HG03066 (cell line): Measurements from ENCODE around the gene CCDC178.
"Not testable (repeated sequence)": the region's sequence is repeated elsewhere in the genome, so short reads cannot be mapped to it uniquely, and the experiment has no call there.

Source experiments
- ATAC-seq: cut with Tn5 transposase; IDR thresholded peaks from one replicate; pipeline ENCODE4 v1.9.1; 2021; ENCODE audit warnings: low read depth; ENCODE audit not compliant: unreplicated experiment

Gene CCDC178

DNA sequence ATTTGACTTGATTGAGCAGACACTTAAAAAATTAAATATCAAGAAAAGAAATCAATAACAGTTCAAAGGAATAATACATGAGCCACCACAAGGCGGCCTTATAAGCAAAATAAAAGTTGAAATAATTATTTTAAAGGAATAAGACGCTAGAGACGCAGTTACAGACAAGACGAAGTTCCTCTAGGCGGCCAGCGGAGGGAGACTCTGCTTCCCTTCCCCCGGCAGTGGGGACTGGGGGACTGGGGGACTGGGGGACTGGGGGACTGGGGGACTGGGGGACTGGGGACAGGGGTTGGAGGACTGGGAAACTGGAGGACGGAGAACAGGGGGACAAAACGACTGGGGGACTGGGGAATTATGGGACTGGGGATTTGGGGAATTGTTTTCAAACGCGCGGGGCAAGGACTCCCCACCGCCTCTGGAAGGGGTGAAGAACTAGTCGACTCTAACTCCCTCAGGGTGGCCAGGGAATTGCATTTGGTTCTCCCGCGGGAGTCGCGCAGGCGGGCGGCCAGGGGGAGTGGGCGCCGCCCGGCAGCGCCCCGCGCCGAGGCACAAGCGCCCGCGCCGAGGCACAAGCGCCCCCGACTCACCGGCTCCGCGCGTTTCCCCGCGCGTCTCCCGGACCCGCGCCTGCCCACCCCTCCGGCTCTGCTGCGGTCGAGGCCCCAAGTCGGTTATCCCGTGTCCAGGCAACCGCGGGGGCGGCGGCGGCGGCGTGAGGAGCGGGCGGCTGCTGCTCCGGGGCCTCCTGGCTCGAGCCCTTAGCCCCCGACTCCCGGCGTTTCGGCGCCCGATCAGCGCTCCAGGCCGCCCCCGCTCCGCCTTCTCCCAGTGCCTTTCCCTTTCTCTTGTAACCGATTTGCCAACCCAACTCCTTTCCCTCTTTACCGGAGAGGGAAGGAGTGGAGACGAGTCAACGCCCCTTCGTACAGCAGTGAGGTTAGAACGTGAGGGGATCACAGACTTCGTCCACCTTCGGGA lies at the start of gene CCDC178:
Gene CCDC178 (minus strand): TSS at position 662 of the 984 bp plus-strand sequence. CDS start 28,633 bp downstream, outside the sequence.
- no peak for ATAC-seq

- no peak for ATAC-seq
Observed at GRCh38 chr18:33483908-33484307, 43.4 kb upstream of the CCDC178 start.

DNA sequence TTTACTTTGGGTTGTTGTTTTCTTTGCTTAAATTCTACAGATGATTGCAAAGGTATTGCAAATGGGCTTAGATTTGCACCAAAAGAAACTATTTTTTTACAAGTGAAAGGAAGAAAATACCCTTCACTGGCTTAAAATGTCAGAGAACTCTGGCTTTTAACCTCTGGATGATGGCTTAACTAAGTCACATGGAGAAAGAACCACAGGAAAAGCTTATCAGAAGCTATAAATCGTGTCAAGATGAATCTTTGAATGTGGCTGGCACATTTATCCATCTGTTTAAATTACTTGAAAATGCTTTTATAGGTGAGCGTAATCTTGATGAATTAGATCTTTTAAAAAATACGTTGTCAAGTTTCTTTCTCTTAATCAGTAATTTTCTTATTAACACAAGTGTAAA lies 32.0 kb upstream of the CCDC178 start:
- no peak for ATAC-seq

GRCh38 chr18:33470216-33470615 lies 29.7 kb upstream of the CCDC178 start:
- no peak for ATAC-seq

DNA sequence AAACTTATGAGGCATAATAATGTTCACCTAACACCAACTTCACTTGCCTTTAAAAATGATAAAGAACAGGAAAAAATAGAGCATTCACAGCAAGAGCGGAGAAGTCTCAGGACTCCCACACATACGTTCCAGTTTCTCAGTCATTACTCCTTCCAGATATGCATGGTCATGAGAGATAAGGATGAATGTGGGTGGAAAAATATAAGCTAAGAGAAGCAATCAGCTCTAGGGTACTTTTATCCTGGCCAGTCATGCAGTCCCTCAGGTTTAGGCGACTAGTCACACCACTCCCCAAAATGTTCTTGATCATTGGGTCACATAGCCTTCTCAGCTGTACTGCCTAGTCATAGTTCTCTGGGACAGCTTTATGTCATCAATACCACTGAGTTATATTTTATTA lies 29.2 kb upstream of the CCDC178 start:
- ATAC-seq, result no peak

GRCh38 chr18:33467531-33467930 lies 27.0 kb upstream of the CCDC178 start:
- ATAC-seq, result no peak

DNA sequence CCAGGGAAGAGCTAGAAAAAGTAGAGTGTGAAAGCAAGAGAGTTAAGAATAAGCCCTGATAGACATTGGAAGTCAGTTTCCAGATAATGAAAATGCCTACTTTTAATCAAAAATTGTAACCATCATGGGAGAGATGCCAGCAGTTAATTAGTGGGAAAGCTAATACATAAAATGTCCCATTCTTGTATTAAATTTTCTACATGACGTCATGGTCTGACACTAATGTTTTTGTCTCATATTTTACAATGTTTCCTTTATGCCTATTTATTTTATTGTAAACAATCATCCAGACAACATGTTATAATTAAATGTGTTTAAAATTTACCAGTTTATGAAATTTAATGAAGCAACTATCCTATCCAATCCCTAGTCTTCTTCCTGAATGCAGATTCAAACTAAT lies 26.3 kb upstream of the CCDC178 start:
- ATAC-seq, result no peak

DNA sequence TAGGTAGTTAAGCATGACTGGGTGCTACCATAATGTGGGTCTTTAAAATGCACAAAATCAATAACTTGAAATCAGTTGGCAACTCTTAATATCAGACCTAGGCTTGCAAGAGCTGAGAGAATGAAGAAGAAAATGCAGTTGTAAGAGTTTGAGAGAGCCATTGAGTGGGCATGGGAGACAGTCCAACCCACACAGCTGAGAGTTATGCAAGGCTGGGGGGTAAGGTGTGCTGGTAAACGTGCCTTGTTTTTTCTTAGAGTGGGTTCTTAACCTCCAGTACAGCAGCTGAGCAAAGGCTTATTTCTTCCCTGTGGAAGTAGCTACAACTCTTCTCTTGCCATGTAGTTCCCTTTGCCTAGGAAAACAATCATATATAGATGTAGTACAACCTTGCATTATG lies 20.2 kb upstream of the CCDC178 start:
- no peak for ATAC-seq

- ATAC-seq, result no peak
Observed at GRCh38 chr18:33459612-33460011, 19.1 kb upstream of the CCDC178 start.

- ATAC-seq, result no peak
Observed at GRCh38 chr18:33446604-33447003, 6.1 kb upstream of the CCDC178 start.

DNA sequence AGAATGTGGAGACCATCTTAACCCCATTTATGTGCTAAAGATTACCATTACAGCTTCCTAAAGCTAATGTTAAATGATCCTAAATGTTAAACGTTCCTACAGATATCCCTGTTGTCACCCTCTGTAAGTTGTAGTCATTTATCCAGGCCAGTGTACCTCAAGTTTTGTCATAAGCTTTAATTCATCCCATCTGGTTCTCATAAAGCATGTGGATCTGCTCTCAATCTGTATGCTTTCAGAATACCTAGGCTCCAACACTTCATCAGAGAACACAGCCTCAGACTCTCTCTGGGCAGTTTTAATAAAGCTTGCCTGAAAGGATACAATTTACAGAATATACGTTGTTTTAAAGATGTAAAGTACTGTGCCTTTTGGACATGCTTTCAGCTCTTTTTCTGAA lies 4.2 kb upstream of the CCDC178 start:
- ATAC-seq, result no peak

DNA sequence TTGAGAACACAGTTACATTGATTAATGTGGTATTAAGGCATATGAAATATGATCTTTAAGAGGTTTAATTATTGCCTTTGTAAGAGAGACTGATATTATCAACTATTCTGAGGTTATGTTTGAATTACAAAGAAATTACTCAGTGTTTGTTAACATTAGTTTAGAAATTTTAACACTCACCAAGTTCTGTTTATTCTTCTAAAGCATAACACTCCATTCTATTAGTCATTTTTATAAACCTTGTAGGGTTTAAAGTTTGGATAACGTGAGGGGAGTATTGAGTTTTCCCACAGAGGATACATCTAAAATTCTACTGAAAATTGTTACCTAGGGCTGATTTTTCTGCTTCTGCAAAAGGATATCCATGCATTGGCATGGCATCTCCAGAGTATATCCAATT lies 7.7 kb downstream of the CCDC178 start:
- no peak for ATAC-seq

GRCh38 chr18:33427549-33427948 lies 13.0 kb downstream of the CCDC178 start:
- ATAC-seq, result no peak

GRCh38 chr18:33424266-33424946 lies 16.1 kb downstream of the CCDC178 start:
- no peak for ATAC-seq

GRCh38 chr18:33421225-33421624 lies 19.3 kb downstream of the CCDC178 start:
- ATAC-seq, result no peak

DNA sequence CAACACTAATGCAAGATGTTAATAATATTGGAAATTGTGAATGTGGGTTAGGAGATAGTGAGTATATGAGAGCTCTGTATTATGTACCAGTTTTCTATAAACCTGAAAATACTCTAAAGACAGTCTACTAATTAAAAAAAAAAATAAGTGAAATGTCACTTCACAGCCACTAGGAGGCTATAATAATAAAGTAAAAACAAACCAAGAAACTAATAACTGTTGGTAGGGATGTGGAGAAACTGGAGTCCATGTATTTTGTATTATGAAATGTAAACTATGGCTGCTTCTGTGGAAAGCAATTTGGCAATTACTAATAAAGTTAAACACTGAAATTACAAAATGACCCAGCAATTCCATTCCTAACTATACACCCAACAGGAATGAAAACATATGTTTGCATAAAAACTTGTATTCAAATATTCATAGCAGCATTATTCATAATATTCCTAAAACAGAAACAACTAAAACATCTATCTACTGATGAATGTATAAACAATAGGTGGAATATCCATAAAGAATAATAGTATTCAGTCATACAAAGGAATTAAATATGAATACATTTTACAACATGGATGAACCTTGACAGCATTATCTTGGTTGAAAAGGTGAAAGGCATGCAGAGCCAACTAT lies 36.2 kb downstream of the CCDC178 start:
- no peak for ATAC-seq

DNA sequence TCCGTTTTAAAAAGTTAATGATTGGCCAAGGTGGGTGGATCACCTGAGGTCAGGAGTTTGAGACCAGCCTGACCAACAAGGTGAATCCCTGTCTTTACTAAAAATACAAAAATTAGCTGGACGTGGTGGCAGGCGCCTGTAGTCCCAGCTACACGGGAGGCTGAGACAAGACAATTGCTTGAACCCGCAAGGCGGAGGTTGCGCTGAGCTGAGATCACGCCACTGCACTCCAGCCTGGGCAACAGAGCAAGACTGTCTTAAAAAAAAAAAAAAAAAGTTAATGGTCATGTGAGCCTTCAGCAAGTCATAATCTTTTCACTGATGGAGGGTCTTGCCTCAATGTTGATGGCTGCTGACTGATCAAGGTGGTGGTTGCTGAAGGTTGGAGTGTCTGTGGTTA lies 41.6 kb downstream of the CCDC178 start:
- not testable (repeated sequence) for ATAC-seq

GRCh38 chr18:33375829-33376228 lies 64.7 kb downstream of the CCDC178 start:
- ATAC-seq, result no peak

- ATAC-seq, result no peak
Observed at GRCh38 chr18:33372442-33372841, 68.1 kb downstream of the CCDC178 start.

DNA sequence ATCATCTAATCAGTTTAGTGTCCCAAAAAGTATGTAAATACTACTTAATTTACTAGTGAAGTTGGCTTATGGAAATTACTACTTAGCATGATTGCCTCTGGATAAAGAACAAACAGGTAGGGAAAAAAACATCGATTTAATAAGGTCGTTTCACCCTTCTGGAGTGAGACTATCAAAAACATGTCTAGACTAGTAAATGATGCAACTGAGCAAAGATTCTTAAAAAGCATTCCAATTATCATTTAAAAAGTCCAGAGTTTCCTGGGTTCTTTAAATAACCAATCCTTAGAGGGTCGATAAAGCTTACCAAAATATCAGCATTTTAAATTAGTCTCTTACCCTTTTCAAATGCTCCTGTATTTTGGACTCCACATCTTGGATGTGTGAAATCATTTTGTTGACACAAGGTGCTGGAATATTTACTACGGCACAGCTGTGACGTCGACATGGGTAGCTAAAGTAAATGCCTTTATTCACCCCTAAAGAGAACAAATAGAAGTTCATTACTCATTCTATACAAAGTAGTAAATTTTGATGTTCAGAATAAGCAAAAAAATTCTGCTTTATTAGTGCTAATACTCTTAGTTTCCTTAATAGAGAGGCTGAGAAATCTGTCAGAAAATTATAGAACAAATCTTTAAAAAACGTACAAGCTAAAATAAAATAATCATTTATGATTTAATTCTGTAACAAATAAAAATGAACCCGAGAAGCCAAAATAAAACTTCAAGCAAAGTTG lies 70.6 kb downstream of the CCDC178 start:
- no peak for ATAC-seq

DNA sequence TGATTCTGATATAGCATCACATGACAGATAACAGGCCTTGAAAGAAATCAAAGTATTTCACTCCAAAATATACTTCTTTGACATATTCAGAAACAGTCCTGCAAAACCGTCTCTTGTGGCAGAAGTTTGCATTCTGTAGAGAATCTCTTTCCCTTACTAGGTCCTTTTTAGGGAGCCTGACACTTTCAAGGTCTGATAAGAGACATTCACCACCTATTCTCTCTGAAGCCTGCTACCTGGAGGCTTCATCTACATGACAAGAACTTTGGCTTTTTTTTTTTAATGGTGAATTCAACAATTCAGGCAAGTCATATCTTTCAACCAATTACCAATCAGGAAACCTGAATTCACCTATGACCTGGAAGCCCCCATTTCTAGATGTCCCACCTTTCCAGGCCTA lies 83.8 kb downstream of the CCDC178 start:
- ATAC-seq, result no peak
